Astrocyte of the cerebellum (primary cell): Measurements from ENCODE around the gene TGIF1.

Experiments
- DNase-seq: peaks from one replicate; pipeline ENCODE4 v3.0.0-alpha.2; 2011; ENCODE audit warnings: low read depth
- H3K4me3 ChIP-seq: 2 replicates; pipeline ENCODE4 v1.5.1; 2011; ENCODE audit warnings: mild to moderate bottlenecking, low read depth, low read length, moderate library complexity
- in situ Hi-C: cut with HindIII; loops from 2 replicates; pipeline ENCODE4 v1.10.0; 2017; ENCODE audit warnings: low sequenced_read_pairs
- TF ChIP-seq, protein P1 (sequence below): IDR thresholded peaks from 2 replicates; pipeline ENCODE4 v1.5.1; 2012; ENCODE audit warnings: low read length, low read depth, moderate library complexity, mild to moderate bottlenecking; ENCODE audit errors: missing control alignments

The TGIF1 gene

GRCh38 chr18:3492721-3493120, 42.7 kb downstream of the TGIF1 start:
- in situ Hi-C loops: no loop called here
- H3K4me3 ChIP-seq: no peak overlapping the region
- TF ChIP-seq, protein P1, sequence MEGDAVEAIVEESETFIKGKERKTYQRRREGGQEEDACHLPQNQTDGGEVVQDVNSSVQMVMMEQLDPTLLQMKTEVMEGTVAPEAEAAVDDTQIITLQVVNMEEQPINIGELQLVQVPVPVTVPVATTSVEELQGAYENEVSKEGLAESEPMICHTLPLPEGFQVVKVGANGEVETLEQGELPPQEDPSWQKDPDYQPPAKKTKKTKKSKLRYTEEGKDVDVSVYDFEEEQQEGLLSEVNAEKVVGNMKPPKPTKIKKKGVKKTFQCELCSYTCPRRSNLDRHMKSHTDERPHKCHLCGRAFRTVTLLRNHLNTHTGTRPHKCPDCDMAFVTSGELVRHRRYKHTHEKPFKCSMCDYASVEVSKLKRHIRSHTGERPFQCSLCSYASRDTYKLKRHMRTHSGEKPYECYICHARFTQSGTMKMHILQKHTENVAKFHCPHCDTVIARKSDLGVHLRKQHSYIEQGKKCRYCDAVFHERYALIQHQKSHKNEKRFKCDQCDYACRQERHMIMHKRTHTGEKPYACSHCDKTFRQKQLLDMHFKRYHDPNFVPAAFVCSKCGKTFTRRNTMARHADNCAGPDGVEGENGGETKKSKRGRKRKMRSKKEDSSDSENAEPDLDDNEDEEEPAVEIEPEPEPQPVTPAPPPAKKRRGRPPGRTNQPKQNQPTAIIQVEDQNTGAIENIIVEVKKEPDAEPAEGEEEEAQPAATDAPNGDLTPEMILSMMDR: no peak
- DNase-seq: no peak

GRCh38 chr18:3493501-3494244, 43.7 kb downstream of the TGIF1 start:
- TF ChIP-seq, protein P1: no peak
- in situ Hi-C loops: no loop called here
- DNase-seq: no peak
- no peak overlapping the region for H3K4me3 ChIP-seq

DNA sequence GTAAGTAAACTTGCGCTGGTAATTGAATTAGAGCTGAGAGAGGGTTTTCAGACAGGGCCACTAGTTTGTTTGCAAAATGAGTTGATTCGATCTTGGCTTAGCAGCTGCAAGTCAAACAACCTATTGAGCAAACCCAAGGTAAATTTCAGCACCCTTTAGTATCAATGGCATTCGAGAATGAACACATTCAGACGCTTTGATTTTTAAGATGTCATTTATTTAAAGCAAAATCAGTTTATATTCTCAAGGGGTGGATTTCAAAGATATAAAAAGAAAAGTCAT, 44.2 kb downstream of the TGIF1 start:
- in situ Hi-C loops: no loop called here
- no peak for DNase-seq
- TF ChIP-seq, protein P1: no peak
- no peak overlapping the region for H3K4me3 ChIP-seq

DNA sequence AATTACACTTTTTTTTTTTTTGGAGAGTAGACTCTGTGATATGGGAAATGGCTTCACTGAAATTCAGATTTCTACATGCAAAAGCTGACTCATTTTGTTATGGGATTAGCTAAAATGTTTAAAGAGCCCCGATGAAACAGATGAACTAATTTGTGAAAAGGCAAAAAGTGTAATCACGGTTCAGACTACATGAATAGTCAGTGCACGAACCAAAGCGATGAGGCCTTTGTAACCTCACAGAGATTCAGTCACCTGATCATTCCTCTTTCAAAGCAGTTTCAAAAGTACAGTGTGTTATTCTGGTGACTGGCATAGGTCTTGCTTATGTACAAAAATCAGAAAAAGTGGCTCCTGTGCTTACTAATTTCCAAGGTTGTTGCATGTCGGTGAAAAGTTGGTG, 44.6 kb downstream of the TGIF1 start:
- in situ Hi-C loops: no loop called here

GRCh38 chr18:3495691-3496430, 45.9 kb downstream of the TGIF1 start:
- no peak overlapping the region for H3K4me3 ChIP-seq
- TF ChIP-seq, protein P1: no peak
- DNase-seq: no peak
- in situ Hi-C loops: no loop called here

More for the DNA sequence above, 44.6 kb downstream of the TGIF1 start:
- no peak overlapping the region for H3K4me3 ChIP-seq
- TF ChIP-seq, protein P1: no peak
- no peak for DNase-seq

GRCh38 chr18:3498698-3499471, 48.9 kb downstream of the TGIF1 start:
- in situ Hi-C loops: no loop called here
- H3K4me3 ChIP-seq: peak overlapping the region; percentile 28
- TF ChIP-seq, protein P1: no peak
- no peak for DNase-seq
